Measurements from ENCODE around the gene KRT9. TPM values are rescaled to one million over a fixed set of nuclear protein-coding genes. Genes with fewer than 3 reads are reported as not detected.

Gene KRT9
- total RNA-seq, 4 donors from 2014 or later, result 0.21 TPM; not detected in 3

DNA sequence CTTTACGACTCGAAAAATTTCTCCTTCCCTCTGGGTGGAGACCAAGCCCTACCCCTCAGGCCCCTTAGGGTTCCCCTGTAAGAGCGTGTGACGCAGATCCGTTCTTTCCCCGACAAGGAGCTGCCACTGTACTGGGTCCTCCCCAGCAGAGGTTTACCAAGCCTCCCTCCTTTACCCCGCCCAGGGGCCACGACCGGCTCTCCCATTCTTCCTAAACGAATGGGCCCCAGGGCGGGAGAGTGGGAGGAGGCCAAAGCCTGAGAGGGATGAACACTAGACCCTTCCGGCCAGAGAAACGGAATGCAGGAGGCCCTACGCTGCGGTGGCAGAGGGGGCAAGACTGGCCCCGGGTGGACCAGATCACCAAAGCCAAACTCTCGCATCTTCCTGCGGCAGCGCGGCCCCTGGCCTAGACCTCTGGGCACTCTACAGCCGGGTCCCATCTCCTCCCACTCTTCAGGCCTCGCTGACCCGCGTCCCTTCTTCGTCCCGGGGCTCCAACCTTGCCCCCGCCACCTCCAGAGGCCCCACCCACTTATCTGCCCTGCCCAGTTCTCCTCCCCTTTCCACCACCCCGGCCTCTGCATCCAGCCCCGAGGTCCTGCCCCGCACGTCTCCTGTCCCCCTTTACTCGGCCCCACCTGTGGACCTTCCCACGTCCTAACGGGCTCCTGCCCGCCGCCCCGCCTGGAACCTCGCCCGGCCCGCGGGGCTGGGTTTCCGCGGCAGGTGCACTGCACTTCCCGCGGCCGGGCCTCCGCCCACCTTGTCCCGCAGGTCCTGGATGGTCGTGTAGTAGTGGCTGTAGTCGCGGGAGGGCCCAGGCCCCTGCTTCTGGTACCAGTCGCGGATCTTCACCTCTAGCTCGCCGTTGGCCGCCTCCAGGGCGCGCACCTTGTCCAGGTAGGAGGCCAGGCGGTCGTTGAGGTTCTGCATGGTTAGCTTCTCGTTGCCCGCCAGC lies 44.5 kb downstream of the KRT9 start:
- intact Hi-C loops (cut with DNase I; ENCODE audit: low total_unique reads), result no loop called here
- Histone ChIP-seq H3K36me3 (no peaks in the 10 kb centered on the region), H3K27ac (peak overlapping the region; percentile 82 to 86), H3K9me3 (no peaks in the 10 kb centered on the region), H3K27me3 (no peaks in the 10 kb centered on the region), H3K4me1 (no peaks in the 10 kb centered on the region), H3K4me3 (peak overlapping the region; percentile 54 to 55)
- TF ChIP-seq, protein P1, sequence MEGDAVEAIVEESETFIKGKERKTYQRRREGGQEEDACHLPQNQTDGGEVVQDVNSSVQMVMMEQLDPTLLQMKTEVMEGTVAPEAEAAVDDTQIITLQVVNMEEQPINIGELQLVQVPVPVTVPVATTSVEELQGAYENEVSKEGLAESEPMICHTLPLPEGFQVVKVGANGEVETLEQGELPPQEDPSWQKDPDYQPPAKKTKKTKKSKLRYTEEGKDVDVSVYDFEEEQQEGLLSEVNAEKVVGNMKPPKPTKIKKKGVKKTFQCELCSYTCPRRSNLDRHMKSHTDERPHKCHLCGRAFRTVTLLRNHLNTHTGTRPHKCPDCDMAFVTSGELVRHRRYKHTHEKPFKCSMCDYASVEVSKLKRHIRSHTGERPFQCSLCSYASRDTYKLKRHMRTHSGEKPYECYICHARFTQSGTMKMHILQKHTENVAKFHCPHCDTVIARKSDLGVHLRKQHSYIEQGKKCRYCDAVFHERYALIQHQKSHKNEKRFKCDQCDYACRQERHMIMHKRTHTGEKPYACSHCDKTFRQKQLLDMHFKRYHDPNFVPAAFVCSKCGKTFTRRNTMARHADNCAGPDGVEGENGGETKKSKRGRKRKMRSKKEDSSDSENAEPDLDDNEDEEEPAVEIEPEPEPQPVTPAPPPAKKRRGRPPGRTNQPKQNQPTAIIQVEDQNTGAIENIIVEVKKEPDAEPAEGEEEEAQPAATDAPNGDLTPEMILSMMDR (IDR thresholded peaks at IDR 0.05), result no peak
- peak in 1 of 2 donors; percentile 51 for TF ChIP-seq POLR2A (IDR thresholded peaks at IDR 0.05)
- peak; percentile 42 to 57 for DNase-seq

GRCh38 chr17:41524261-41524660 lies 47.6 kb downstream of the KRT9 start:
- intact Hi-C loops (cut with DNase I; ENCODE audit: low total_unique reads), result no loop called here
- no peak overlapping the region for H3K4me3 ChIP-seq
- no peaks in the 10 kb centered on the region for H3K36me3 ChIP-seq
- no peaks in the 10 kb centered on the region for H3K27me3 ChIP-seq
- H3K4me1 ChIP-seq, result no peaks in the 10 kb centered on the region
- H3K27ac ChIP-seq, result no peak overlapping the region
- no peak for TF ChIP-seq POLR2A (IDR thresholded peaks at IDR 0.05)
- TF ChIP-seq, protein P1 (IDR thresholded peaks at IDR 0.05), result no peak
- no peaks in the 10 kb centered on the region for H3K9me3 ChIP-seq
- no peak for DNase-seq

DNA sequence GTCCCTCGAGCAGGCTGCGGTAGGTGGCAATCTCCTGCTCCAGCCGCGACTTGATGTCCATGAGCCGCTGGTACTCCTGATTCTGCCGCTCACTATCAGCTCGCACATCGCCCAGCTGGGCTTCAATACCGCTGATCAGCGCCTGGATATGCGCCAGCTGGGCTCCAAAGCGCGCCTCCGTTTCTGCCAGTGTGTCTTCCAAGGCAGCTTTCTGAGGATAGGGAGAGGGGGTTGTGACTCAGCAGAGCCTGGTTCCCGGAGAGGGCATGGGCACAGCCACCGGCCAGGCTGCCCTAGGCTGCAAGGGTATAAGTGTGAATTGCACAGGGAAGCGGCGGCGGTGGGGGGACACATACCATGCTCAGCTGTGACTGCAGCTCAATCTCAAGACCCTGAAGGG lies 48.1 kb downstream of the KRT9 start:
- intact Hi-C loops (cut with DNase I; ENCODE audit: low total_unique reads), result no loop called here
- Histone ChIP-seq H3K4me3 (no peak overlapping the region), H3K9me3 (no peaks in the 10 kb centered on the region), H3K27ac (no peak overlapping the region), H3K36me3 (no peaks in the 10 kb centered on the region), H3K4me1 (no peaks in the 10 kb centered on the region), H3K27me3 (no peaks in the 10 kb centered on the region)
- no peak for DNase-seq
- TF ChIP-seq POLR2A (IDR thresholded peaks at IDR 0.05), result no peak
- TF ChIP-seq, protein P1 (IDR thresholded peaks at IDR 0.05), result no peak

- no peaks in the 10 kb centered on the region for H3K27me3 ChIP-seq
- intact Hi-C loops (cut with DNase I; ENCODE audit: low total_unique reads), result no loop called here
- no peak for DNase-seq
- no peaks in the 10 kb centered on the region for H3K36me3 ChIP-seq
- no peak overlapping the region for H3K27ac ChIP-seq
- TF ChIP-seq POLR2A (IDR thresholded peaks at IDR 0.05), result no peak
- TF ChIP-seq, protein P1 (IDR thresholded peaks at IDR 0.05), result no peak
- H3K4me1 ChIP-seq, result no peaks in the 10 kb centered on the region
- no peak overlapping the region for H3K4me3 ChIP-seq
- H3K9me3 ChIP-seq, result no peaks in the 10 kb centered on the region
Measured at GRCh38 chr17:41523225-41523593, 48.6 kb downstream of the KRT9 start.

All from uterus (tissue), 4 donors.